CD4-positive, alpha-beta T cell treated with Interleukin-4 for 1 hour (primary cell): ENCODE data around the gene EPHB4.
A peak's percentile ranks its signal among the peaks of the same experiment; 100 is the strongest.
"Not testable (repeated sequence)": the region's sequence is repeated elsewhere in the genome, so short reads cannot be mapped to it uniquely, and the experiment has no call there.

Experiments
- DNase-seq, 2 donors: peaks; one replicate each; pipeline ENCODE4 v3.0.0-alpha.2; 2020 to 2022

The EPHB4 gene

DNA sequence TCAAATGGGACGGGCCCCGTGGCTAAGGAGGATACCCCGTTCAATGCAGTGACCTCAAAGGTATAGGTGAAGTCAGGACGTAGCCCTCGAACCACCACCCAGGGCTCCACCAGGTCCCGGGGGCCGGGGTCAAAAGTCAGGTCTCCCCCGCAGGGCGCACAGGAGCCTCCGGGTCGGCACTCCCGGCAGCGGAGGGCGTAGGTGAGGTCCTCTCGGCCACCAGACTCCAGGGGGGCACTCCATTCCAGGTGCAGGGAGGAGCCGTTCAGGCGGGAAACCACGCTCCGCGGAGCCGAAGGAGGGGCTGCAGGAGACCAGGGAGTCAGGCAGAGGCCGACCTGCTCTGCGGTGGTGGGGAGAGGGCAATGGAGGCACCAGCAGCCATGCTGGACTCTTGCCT lies 7.7 kb downstream of the EPHB4 start:
- no peak for DNase-seq

DNA sequence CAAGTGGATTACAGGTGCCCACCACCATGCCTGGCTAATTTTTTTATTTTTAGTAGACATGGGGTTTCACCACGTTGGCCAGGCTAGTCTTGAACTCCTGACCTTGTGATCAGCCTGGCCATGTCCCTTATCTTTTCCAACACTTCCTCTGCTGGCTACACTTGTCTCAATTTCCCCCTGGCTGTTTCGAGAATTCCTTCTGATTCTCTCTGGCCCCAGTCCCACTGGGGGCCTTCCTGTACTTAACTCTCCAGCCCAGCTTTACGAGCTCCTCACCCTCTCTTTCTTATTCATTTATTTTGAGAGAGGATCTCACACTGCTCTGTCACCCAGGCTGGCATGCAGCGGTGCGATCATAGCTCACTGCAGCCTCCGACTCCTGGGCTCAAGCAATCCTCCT lies 8.5 kb downstream of the EPHB4 start:
- DNase-seq = no peak

DNA sequence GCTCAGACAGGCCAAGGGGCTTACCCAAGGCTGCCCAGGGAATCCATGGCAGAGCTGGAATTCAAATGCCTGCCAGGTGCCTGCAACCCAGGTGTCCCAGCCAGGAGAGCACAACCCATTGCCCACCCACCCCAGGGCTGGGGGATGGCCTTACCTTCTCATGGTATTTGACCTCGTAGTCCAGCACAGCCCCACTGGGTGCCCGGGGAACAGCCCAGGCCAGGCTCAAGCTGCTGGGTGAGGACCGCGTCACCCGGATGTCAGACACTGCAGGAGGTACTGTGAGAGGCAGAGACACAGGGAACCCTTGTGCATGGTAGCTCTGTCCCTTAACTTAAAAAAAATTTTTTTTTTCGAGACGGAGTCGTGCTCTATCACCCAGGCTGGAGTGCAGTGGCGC lies 9.0 kb downstream of the EPHB4 start:
- DNase-seq = no peak

DNA sequence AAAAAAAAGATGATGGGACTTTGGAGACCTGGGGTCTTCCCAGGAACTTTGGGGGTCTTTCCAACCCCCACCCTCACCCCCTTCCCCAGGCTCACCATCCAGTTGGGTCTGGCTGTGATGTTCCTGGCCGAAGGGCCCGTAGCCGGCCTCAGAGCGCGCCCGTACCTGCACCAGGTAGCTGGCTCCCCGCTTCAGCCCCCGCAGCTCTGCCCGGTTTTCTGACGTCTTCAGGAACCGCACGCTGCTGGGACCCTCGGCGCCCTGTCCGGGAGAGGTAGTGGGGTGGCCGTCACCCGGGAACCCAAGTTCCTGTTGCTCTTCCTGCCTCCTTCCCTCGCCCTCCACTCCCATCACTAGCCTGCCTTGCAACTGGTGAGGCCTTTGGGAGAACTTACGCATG lies 10.2 kb downstream of the EPHB4 start:
- DNase-seq = no peak

DNA sequence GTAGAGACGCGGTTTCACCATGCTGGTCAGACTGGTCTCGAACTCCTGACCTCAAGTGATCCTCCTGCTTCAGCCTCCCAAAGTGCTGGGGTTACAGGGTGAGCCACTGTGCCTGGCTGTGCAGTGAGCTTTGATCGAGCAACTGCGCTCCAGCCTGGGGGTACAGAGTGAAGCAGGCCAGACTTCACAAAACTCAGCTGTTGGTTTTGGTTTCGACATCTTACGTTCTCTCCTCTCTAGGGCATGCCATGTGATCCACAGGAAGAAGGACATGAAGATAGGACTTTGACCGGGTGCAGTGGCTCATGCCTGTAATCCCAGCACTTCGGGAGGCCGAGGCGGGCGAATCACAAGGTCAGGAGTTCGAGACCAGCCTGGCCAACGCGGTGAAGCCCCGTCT lies 10.8 kb downstream of the EPHB4 start:
- DNase-seq = not testable (repeated sequence)

DNA sequence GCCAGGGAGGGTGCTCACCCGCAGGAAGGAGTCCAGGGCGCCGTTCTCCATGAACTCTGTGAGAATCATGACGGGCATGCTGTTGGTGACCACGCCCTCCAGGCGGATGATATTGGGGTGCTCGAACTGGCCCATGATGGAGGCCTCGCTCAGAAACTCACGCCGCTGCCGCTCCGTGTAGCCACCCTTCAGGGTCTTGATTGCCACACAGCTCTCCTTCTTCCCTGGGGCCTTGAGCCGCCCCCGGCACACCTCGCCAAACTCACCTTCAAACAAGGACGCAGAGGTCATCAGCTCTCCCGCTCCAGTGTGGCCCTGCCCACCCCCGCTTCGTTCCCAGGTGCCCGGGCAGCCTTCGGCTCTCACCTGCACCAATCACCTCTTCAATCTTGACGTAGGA lies 14.6 kb downstream of the EPHB4 start:
- DNase-seq = no peak

DNA sequence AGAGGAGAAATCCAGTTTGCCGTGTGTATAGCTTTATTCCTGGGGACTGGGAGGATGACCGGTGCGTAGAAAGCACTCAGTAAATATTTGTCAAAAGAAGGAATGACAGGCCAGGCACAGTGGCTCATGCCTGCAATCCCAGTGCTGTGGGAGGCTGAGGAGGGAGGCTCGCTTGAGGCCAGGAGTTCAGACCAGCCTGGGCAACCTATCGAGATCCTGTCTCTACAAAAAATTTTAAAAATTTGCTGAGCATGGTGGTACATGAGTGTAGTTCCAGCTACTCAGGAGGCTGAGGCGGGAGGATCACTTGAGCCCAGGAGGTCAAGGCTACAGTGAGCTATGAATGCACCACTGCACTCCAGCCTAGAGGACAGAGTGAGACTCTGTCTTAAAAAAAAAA lies 15.8 kb downstream of the EPHB4 start:
- no peak for DNase-seq

DNA sequence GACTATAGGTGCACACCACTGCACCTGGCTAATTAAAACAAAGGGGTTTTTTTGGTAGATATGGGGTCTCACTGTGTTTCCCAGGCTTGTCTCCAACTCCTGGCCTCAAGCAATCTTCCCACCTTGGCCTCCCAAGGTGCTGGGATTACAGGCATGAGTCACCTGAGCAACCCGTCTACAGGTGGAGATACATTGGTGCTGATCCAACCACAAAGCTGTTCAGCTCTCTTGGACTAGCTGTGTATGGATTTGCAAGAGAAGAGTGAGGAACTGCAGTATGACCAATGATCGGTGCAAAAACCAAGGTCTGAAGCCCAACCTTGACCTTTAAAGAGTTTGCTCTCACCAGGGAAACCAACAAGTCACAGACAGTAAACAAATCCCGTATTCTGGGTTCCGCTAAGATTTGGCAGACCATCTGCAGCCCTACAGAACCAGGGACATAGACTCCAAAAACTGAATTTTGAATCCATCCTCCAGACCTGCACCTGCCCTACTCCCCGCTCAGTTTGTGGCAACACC lies 18.9 kb downstream of the EPHB4 start:
- DNase-seq = no peak

DNA sequence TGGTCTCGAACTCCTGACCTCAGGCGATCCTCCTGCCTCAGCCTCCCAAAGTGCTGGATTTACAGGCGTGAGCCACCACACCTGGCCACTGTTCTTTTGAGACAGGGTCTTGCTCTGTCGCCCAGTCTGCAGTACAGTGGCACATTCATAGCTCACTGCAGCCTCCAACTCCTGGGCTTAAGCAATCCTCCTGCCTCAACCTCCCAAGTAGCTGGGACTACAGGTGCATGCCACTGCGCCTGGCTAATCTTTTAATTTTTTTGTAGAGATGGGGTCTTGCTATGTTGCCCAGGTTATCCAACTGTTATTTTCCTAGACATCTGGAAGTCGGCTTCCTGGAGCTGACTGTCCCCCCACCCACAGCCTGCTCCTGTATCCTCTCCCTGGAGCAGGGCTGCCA lies 20.4 kb downstream of the EPHB4 start:
- DNase-seq = not testable (repeated sequence)

DNA sequence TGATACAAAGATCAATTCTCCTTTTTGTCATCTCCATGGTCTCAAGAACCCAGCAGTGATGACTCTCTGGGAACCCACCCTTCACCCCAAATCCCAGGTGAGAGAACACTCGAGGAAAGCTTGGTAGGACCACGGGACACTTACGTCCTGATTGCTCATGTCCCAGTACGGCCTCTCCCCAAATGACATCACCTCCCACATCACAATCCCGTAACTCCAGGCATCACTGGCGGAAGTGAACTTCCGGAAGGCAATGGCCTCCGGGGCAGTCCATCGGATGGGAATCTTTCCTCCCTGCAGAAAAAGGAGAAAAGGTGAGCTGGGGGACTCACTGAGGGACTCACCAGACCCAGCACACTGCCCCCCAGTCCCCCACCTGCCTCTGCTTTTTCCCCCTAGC lies 21.0 kb downstream of the EPHB4 start:
- DNase-seq = no peak

DNA sequence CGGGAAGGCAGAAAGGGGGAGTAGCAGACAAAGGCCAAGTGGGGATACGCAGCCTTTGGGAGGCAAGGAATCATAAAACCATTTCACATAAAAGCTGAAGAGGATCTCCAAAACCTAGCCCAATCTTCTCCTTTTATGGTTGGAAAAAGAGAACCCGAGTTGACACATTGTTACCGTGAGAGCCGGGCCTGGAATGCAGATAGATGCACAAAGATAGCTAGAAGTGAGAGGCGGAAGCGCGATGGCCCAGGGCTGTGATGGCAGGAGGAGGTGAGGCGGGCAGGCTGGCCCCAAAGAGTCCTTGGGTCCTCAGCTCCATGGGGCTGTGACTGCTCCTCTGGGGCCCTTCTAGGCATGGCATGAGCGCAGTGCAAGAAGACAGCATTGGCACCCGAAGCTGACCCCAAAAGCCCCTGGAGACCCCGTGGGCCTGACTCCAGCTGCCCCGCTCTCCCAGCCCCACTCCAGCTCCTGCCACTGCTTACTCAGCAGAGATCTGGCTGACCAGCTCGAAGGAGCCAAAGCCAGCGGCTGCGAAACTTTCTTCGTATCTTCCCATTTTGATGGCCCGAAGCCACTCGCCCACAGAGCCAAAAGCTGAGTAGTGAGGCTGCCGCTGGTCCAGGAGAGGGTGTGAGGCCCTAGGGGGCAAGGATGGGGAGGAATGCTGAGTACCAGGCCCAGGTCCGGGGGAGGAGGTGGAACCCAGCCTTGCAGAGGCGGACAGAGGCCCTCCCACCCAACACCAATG lies 22.5 kb downstream of the EPHB4 start:
- DNase-seq = no peak

DNA sequence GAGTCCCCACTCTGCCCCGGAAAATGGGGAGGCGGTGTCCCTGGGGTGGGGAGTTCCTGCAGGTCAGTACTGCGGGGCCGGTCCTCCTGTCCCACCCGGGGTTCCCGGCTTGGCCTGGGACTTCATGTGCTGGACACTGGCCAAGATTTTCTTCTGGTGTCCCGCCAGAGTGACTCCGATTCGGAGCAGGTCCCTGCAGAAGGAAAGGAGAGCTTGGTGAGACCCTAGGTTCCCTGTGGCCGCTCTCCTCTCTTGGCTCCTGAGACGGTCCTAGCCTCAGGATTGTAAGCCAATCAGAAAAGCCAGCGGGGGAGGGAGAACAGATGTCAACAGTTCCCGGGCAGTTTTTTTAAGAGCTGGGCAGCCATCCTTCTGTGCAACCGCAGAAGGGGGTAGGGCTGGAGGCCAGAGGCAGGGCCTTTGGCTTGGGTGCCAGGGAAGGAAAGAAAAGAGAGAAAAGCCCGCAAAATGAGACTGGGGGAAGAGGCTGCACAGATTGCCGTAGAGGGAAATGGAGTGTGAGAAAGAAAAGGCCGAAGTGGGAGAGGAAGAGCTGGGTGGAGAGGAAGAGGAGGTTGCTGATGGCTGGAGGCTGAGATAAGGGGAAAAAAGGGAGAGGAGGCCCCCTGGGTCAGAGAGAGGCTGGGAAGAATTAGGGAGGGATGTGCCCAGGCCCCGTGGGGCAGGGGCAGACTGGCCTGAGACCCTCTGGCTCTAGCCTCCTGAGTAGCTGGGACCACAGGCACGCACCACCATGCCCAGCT lies 23.7 kb downstream of the EPHB4 start:
- DNase-seq = peak; percentile 59 to 83

DNA sequence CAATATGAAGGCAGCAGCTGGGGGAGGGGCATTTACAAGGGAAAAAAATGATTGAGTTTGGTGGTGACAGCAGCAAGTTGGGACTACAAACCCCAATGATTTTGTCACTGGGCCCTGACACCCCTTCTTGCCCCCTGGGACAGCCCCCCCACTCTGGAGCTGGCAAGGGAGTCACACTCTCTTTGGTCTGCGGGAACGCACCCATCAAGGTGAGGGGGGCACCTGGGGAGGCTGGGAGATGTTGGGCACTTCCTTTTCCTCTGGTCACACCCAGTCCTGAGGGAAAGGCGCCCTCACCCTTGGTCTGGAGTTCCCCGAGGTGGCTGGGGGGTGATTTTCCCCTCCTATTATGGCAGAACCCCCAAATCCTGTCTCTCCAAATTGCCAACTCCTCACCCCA lies 24.4 kb downstream of the EPHB4 start:
- no peak for DNase-seq

DNA sequence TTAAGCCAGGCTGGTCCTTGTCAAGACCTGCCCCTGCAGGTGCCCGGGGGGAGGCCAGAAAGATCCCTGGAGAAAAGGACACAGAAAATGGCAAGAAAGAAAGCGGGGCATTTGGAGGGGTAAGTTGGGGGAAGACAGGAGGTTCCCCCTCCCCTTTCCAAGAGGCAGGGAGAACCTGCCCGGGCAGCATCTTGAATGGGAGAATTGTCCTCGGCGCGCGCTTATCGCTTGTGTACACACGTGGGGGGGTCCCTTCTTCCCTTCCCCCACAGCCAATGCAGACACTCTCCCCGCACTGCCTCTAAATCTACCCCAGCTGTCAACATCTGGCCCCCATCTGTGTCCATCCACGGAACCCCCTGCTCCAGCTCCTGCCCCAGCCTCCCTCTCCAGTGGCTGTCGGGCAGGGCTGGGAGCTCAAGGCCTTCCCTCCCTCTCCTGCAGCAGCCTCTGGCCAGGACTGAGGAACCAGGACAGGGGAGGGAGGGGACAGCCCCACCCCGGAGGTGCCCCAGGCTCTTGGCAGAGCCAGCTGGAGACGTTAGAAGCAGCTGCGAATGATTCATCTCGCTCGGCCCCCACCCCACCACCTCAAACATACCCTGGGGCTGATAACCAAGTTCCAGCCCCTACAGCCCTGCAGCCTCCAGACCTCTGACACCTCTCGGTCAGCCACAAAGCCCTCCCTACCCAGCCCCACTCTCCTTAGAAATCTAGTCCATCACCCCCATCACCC lies 25.3 kb downstream of the EPHB4 start:
- DNase-seq = no peak

DNA sequence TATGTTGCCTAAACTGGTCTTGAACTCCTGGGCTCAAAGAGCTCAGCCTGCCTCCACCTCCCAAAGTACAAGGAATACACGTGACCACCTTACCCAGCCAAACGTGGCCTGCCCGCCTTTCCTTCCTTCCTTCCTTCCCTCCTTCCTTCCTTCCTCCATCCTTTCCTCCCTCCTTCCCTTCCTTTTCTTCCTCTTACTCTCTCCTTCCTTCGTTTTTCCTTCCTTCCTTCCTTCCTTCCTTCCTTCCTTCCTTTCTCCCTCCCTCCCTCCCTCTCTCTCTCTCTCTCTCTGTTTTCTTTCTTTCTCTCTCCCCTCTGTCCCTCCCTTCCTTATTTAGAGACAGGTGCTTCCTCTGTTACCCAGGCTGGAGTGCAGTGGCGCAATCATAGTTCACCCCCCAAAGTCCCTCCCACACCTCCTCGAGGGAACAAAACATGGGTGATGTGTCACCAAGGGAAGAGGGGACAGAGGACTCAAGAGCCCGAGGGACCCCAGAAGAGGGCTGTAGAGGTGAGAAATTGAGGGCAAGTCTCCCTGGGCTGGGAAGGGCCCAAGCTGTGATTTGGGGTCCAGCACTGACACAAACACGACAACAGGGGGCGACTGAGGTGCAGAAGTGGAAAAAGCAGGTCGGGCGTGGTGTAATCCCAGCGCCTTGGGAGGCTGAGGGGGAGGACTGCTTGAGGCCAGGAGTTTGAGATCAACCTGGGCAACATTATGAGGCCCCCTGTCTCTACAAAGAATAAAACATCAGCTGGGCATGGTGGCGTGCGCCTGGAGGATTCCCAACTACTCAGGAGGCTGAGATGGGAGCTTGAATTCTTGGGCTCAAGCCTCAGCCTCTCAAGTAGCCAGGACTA lies 28.1 kb downstream of the EPHB4 start:
- DNase-seq = peak; percentile 59 to 60

DNA sequence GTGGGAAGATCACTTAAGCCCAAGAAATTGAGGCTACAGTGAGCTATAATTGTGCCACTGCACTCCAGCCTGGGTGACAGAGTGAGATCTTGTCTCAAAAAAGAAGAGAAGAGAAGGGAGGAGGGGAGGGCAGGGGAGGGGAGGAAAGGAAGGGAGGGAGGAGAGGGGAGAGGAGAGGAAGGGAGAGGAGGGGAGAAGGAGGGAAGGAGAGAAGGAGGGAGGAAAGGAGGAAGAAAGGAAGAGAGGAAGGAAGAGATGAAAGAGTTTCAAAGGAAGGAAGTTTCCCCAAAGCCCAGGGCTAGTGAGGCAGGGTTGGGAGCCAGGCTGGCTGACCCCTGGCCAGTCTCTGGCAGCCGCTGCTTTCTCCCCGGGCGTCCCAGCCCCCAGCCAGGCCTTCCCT lies 32.6 kb downstream of the EPHB4 start:
- no peak for DNase-seq

DNA sequence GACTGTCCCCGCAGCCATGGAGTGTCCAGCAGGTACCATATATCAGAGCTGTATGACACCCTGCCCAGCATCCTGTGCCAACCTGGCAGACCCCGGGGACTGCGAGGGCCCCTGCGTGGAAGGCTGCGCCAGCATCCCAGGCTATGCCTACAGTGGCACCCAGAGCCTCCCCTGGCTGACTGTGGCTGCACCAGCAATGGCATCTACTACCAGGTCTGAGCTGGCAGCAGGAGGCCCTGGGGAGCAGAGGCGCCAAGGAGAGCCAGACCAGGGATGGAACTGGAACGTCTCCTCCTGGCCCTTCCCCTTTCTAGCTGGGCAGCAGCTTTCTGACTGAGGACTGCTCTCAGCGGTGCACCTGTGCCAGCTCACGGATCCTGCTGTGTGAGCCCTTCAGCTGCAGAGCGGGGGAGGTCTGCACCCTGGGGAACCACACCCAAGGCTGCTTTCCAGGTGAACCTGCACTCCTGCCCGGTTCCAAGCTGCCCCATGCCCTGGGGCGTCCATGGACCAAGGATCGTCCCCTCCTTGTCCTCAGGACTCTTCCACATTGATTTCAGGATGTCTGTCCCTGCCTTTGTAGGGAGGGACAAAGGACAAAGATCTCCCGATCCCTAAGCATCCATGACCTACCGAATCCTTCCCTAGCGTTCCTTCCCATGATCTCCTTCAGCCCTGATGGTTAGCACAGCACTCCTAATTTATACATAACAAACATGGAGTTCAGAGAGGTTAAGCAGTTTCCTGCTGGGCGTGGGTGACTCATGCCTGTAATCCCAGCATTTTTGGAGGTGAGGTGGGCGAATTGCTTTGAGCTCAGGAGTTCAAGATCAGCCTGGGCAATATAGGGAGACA lies 33.3 kb downstream of the EPHB4 start:
- DNase-seq = no peak

DNA sequence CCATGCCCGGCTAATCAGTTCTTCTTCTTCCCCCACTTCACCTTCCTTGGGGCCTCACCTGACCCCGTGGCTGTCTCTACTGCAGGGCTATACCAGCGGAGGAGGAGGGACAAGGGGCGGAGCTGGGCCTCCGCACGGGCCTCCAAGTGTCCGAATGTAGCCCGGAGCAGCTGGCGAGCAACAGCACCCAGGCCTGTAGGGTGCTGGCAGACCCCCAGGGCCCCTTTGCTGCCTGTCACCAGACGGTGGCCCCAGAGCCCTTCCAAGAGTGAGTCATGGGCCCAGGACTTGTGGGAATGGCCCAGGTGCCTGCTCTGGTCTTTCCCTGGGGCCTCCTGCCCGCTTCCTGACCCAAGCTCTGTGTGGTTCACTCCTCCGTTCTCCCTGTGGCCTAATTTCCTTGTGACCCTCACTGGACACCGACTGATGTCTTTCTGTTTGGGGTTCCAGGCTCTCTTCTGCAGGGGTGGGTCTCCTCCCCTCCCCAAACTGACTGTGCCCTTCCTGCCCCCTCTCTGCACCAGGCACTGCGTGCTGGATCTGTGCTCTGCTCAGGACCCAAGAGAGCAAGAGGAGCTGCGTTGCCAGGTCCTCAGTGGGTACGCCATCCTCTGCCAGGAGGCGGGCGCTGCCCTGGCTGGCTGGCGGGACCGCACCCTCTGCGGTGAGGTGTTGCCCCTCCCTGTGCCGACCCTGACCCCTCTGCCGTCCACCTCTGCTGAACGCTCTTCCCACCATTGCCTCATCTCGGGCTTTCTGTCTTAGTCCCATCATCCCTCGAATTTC lies 35.2 kb downstream of the EPHB4 start:
- no peak for DNase-seq

DNA sequence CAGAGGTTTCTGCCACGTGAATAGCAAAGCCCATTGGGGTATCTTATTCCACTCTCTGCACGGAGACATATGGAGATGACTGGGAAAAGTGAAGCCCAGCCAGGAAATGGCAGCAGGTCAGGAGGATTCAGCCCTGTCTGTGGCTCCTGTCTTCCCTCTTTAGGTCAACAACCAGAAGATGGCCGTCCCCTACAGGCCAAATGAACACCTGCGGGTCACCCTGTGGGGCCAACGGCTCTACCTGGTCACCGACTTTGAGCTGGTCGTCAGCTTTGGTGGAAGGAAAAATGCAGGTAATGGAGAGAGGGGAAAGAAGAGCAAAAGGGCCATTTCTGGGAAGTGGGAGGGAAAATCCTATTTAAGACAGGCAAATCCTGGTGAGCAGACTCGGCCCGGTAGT lies 38.3 kb downstream of the EPHB4 start:
- no peak for DNase-seq

DNA sequence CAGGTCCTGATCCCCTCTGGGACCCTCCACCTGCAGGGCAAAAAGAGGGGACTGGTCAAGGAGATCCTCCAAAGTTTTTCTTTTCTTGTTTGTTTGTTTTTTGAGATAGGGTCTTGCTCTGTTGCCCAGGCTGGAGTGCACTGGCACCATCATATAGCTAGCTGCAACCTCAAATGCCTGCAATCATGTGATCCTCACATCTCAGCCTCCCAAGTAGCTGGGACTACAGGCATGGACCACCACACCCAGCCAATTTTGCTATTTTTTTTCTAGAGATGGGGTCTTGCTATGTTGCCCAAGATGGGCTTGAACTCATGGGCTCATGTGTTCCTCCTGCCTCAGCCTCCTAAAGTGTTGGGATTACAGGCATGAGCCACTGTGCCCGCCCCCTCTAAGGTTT lies 41.0 kb downstream of the EPHB4 start:
- no peak for DNase-seq

DNA sequence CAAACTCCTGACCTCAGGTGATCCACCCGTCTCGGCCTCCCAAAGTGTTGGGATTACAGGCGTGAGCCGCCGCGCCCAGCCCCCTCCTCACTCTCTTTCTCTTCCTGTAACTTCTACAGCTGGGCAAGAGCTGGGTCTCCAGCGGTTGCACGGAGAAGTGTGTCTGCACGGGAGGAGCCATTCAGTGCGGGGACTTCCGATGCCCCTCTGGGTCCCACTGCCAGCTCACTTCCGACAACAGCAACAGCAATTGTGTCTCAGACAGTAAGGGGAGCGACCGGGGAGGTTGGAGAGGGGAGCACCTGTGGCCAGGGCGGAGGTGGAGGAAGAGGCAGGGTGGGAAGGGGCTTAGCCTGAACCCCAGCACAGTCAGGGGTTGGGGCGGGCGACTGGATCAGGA lies 41.4 kb downstream of the EPHB4 start:
- DNase-seq = no peak
